ENCODE results near the gene ACAN. TPM values are rescaled to one million over a fixed set of nuclear protein-coding genes. Genes with fewer than 3 reads are reported as not detected.
"Not testable (repeated sequence)": the region's sequence is repeated elsewhere in the genome, so short reads cannot be mapped to it uniquely, and the experiment has no call there.

Gene ACAN
- polyA plus RNA-seq, 1 of the 3 experiments (the other 2 are of a cell fraction): not detected

- peak overlapping the region; percentile 33; the same call in 1 of the 2 replicates for H3K4me2 ChIP-seq
- H3K27ac ChIP-seq (ENCODE audit: low read depth in 2 of 2, low read length in 1 of 2): peak overlapping the region in 1 of 2 experiments; percentile 51; a peak in 1 of 4 replicates
- H3K36me3 ChIP-seq (replicated peaks in 1 of 2; ENCODE audit: control insufficient read depth in 1 of 2, insufficient read depth in 2 of 2, low read length in 1 of 2): no peaks in the 10 kb centered on the region
- H3K9ac ChIP-seq: no peak overlapping the region
- 76% methylated on average over 9 of the region's 9 CpGs for WGBS (ENCODE audit: low lambda C conversion rate)
- TF ChIP-seq FOSL2 (IDR thresholded peaks at IDR 0.05; ENCODE audit: borderline replicate concordance, low read depth) (peak; percentile 32; the same call in 1 of the 2 replicates), USF1 (IDR thresholded peaks at IDR 0.05; ENCODE audit: borderline replicate concordance, low read depth) (no peak), TCF12 (IDR thresholded peaks at IDR 0.05) (peak; percentile 20; the same call in 1 of the 2 replicates), POLR2AphosphoS5 (IDR thresholded peaks at IDR 0.05; ENCODE audit: low read depth, low read length) (no peak)
- H3K79me2 ChIP-seq (ENCODE audit: insufficient read depth): no peaks in the 10 kb centered on the region
- H3K27me3 ChIP-seq (ENCODE audit: insufficient read depth): no peaks in the 10 kb centered on the region
- peak overlapping the region; percentile 29; the same call in 1 of the 2 replicates for H2AFZ ChIP-seq (ENCODE audit: low read depth)
- DNase-seq: no peak
- ChIA-PET CTCF (interaction anchor here (0.9 to 3.4 kb wide), 4 partner anchors 16 to 263 kb away, joined by 3 to 11 read pairs (median 4); no protein-coding TSS in a partner anchor), POLR2A (no interaction called here)
- no peak overlapping the region for H3K4me3 ChIP-seq (ENCODE audit: low read depth in 2 of 2, low read length in 1 of 2)
- no peaks in the 10 kb centered on the region for H3K9me2 ChIP-seq
- H4K20me1 ChIP-seq (ENCODE audit: insufficient read depth): no peaks in the 10 kb centered on the region
- H3K9me3 ChIP-seq: no peaks in the 10 kb centered on the region
- H3F3A ChIP-seq (replicated peaks; ENCODE audit: insufficient read depth): no peaks in the 10 kb centered on the region
- peaks cover 0 to 12% of the 10 kb centered on the region in 2 experiments; a peak in 1 of 4 replicates for H3K4me1 ChIP-seq (ENCODE audit: control insufficient read depth in 1 of 2, insufficient read depth in 2 of 2, low read depth in 1 of 2, low read length in 1 of 2)
Observed at GRCh38 chr15:88920186-88920891, 117.1 kb downstream of the ACAN start.

- CTCF ChIA-PET: interaction anchor here (1.2 to 3.4 kb wide), 3 partner anchors 16 to 263 kb away, joined by 3 to 11 read pairs (median 5); no protein-coding TSS in a partner anchor
- H3K4me3 ChIP-seq (ENCODE audit: low read depth in 2 of 2, low read length in 1 of 2); H3K9me2 ChIP-seq; H4K20me1 ChIP-seq (ENCODE audit: insufficient read depth); H2AFZ ChIP-seq (ENCODE audit: low read depth); H3F3A ChIP-seq (replicated peaks; ENCODE audit: insufficient read depth); H3K9ac ChIP-seq; DNase-seq; POLR2A ChIA-PET; H3K79me2 ChIP-seq (ENCODE audit: insufficient read depth); H3K27me3 ChIP-seq (ENCODE audit: insufficient read depth); H3K9me3 ChIP-seq; H3K36me3 ChIP-seq (replicated peaks in 1 of 2; ENCODE audit: control insufficient read depth in 1 of 2, insufficient read depth in 2 of 2, low read length in 1 of 2): not testable (repeated sequence)
- Histone ChIP-seq H3K4me1 (ENCODE audit: control insufficient read depth in 1 of 2, insufficient read depth in 2 of 2, low read depth in 1 of 2, low read length in 1 of 2) (peaks cover 0 to 12% of the 10 kb centered on the region in 2 experiments; a peak in 1 of 4 replicates), H3K4me2 (peak overlapping the region; percentile 33; the same call in 1 of the 2 replicates), H3K27ac (ENCODE audit: low read depth in 2 of 2, low read length in 1 of 2) (peak overlapping the region in 1 of 2 experiments; percentile 51; a peak in 1 of 4 replicates)
- 58% methylated on average over 12 of the region's 12 CpGs for WGBS (ENCODE audit: low lambda C conversion rate)
- TF ChIP-seq PBX3 (IDR thresholded peaks at IDR 0.05) (0 out of 2 replicates have a peak, but pooled peaks have one; percentile 17), JUND (IDR thresholded peaks at IDR 0.05) (0 out of 2 replicates have a peak, but pooled peaks have one; percentile 17), FOSL2 (IDR thresholded peaks at IDR 0.05; ENCODE audit: borderline replicate concordance, low read depth) (peak; percentile 54; the same call in 1 of the 2 replicates)
Observed at GRCh38 chr15:88920892-88921435, 117.7 kb downstream of the ACAN start.

Other genes starting within 250 kb of the ACAN start
- gene AEN, start 182.1 kb upstream of the ACAN start, polyA plus RNA-seq (2012; rRNA removed): 46.4 and 65.2 TPM in 2 replicates
- 2.0 TPM in 2 replicates for gene ISG20, start 164.4 kb upstream of the ACAN start, polyA plus RNA-seq (2012; rRNA removed)
- 8.3 and 9.7 TPM in 2 replicates for gene HAPLN3, start 92.1 kb downstream of the ACAN start, polyA plus RNA-seq (2012; rRNA removed)
- gene MFGE8, start 109.9 kb downstream of the ACAN start, polyA plus RNA-seq (2012; rRNA removed): 210 and 247 TPM in 2 replicates

Measured in SK-N-SH (cell line).